HEK293 (cell line): ENCODE measurements around the gene ARL3.
A peak's percentile ranks its signal among the peaks of the same experiment; 100 is the strongest.

Experiments
- FEZF1 ChIP-seq: fragments of 450-650 bp; formaldehyde crosslinking; IDR thresholded peaks from 2 replicates; pipeline ENCODE4 v1.5.1; 2016; ENCODE audit warnings: missing biosample characterization, missing genetic modification characterization
- HIC1 ChIP-seq: fragments of 450-650 bp; formaldehyde crosslinking; IDR thresholded peaks from 2 replicates; pipeline ENCODE4 v1.5.1; 2016; ENCODE audit warnings: missing biosample characterization, missing genetic modification characterization
- HOXA7 ChIP-seq: sonication (generic); formaldehyde crosslinking; IDR thresholded peaks from 2 replicates; pipeline ENCODE4 v1.8.1; 2022; ENCODE audit warnings: missing genetic modification reagents, borderline replicate concordance
- MZF1 ChIP-seq: fragments of 450-650 bp; formaldehyde crosslinking; IDR thresholded peaks from 2 replicates; pipeline ENCODE4 v1.5.1; 2017; ENCODE audit warnings: missing biosample characterization, missing genetic modification characterization, borderline replicate concordance
- OVOL3 ChIP-seq: fragments of 450-650 bp; formaldehyde crosslinking; IDR thresholded peaks from 2 replicates; pipeline ENCODE4 v1.5.1; 2016; ENCODE audit warnings: missing biosample characterization, missing genetic modification characterization
- PATZ1 ChIP-seq: fragments of 450-650 bp; formaldehyde crosslinking; IDR thresholded peaks from 2 replicates; pipeline ENCODE4 v1.5.1; 2016; ENCODE audit warnings: missing biosample characterization, missing genetic modification characterization
- PRDM6 ChIP-seq: fragments of 450-650 bp; formaldehyde crosslinking; IDR thresholded peaks from 2 replicates; pipeline ENCODE4 v1.5.1; 2017; ENCODE audit warnings: missing biosample characterization, missing genetic modification characterization
- RBAK ChIP-seq: fragments of 450-650 bp; formaldehyde crosslinking; IDR thresholded peaks from 2 replicates; pipeline ENCODE4 v1.5.1; 2016; ENCODE audit warnings: missing biosample characterization, missing genetic modification characterization
- SCRT2 ChIP-seq: fragments of 450-650 bp; formaldehyde crosslinking; IDR thresholded peaks from 2 replicates; pipeline ENCODE4 v1.5.1; 2016; ENCODE audit warnings: missing biosample characterization, missing genetic modification characterization
- ZBTB17 ChIP-seq: fragments of 450-650 bp; formaldehyde crosslinking; IDR thresholded peaks from 2 replicates; pipeline ENCODE4 v1.5.1; 2016; ENCODE audit warnings: missing biosample characterization, missing genetic modification characterization
- ZNF148 ChIP-seq: fragments of 450-650 bp; formaldehyde crosslinking; IDR thresholded peaks from 2 replicates; pipeline ENCODE4 v1.5.0; 2017; ENCODE audit warnings: missing biosample characterization, missing genetic modification characterization, borderline replicate concordance
- ZNF175 ChIP-seq: fragments of 450-650 bp; formaldehyde crosslinking; IDR thresholded peaks from 2 replicates; pipeline ENCODE4 v1.5.1; 2016; ENCODE audit warnings: missing biosample characterization, missing genetic modification characterization
- ZNF221 ChIP-seq: fragments of 450-650 bp; formaldehyde crosslinking; IDR thresholded peaks from 2 replicates; pipeline ENCODE4 v1.5.1; 2017; ENCODE audit warnings: missing biosample characterization, missing genetic modification characterization, borderline replicate concordance
- ZNF248 ChIP-seq: fragments of 450-650 bp; formaldehyde crosslinking; IDR thresholded peaks from 2 replicates; pipeline ENCODE4 v1.5.1; 2017; ENCODE audit warnings: missing biosample characterization, missing genetic modification characterization
- ZNF398 ChIP-seq: fragments of 450-650 bp; formaldehyde crosslinking; IDR thresholded peaks from 2 replicates; pipeline ENCODE4 v1.5.1; 2017; ENCODE audit warnings: missing biosample characterization, missing genetic modification characterization
- ZNF404 ChIP-seq: fragments of 450-650 bp; formaldehyde crosslinking; IDR thresholded peaks from 2 replicates; pipeline ENCODE4 v1.5.1; 2017; ENCODE audit warnings: missing biosample characterization, missing genetic modification characterization
- ZNF449 ChIP-seq: fragments of 450-650 bp; formaldehyde crosslinking; IDR thresholded peaks from 2 replicates; pipeline ENCODE4 v1.5.1; 2017; ENCODE audit warnings: missing biosample characterization, mild to moderate bottlenecking, missing genetic modification characterization, moderate library complexity
- ZNF513 ChIP-seq: fragments of 450-650 bp; IDR thresholded peaks from 2 replicates; pipeline ENCODE4 v1.5.1; 2018; ENCODE audit warnings: missing biosample characterization, missing genetic modification characterization
- ZNF529 ChIP-seq: fragments of 450-650 bp; formaldehyde crosslinking; IDR thresholded peaks from 2 replicates; pipeline ENCODE4 v1.5.1; 2017; ENCODE audit warnings: missing genetic modification characterization, missing biosample characterization; ENCODE audit not compliant: insufficient replicate concordance
- ZNF610 ChIP-seq: fragments of 450-650 bp; formaldehyde crosslinking; IDR thresholded peaks from 2 replicates; pipeline ENCODE4 v1.5.1; 2016; ENCODE audit warnings: missing biosample characterization, missing genetic modification characterization, borderline replicate concordance
- ZNF658 ChIP-seq: fragments of 450-650 bp; formaldehyde crosslinking; IDR thresholded peaks from 2 replicates; pipeline ENCODE4; 2016; ENCODE audit warnings: missing biosample characterization, missing genetic modification characterization
- ZNF747 ChIP-seq: fragments of 450-650 bp; formaldehyde crosslinking; IDR thresholded peaks from 2 replicates; pipeline ENCODE4 v1.5.1; 2016; ENCODE audit warnings: missing biosample characterization, missing genetic modification characterization
- ZSCAN18 ChIP-seq: fragments of 450-650 bp; formaldehyde crosslinking; IDR thresholded peaks from 2 replicates; pipeline ENCODE4 v1.5.1; 2016; ENCODE audit warnings: missing biosample characterization, missing genetic modification characterization

Gene ARL3

GRCh38 chr10:102714621-102715455 is 641 bp upstream of the ARL3 start, which contains the start of gene SFXN2 (continued):
- TF ChIP-seq ZNF513 (tag by site-specific recombination), result no peak
- no peak for TF ChIP-seq ZNF175
- TF ChIP-seq ZNF449 (tag by site-specific recombination), result peak; percentile 72
- peak; percentile 92 for TF ChIP-seq ZBTB17 (tag by site-specific recombination)
- no peak for TF ChIP-seq HOXA7 (CRISPR knock-in tag)
- TF ChIP-seq ZNF398 (tag by site-specific recombination), result no peak
- TF ChIP-seq ZNF404, result no peak
- no peak for TF ChIP-seq ZNF747 (tag by site-specific recombination)
- peak; percentile 93 for TF ChIP-seq HIC1 (tag by site-specific recombination)
- no peak for TF ChIP-seq ZNF148
- no peak for TF ChIP-seq ZNF221 (tag by site-specific recombination)
- TF ChIP-seq MZF1, result peak; percentile 66
- TF ChIP-seq PRDM6, result no peak
- peak; percentile 66 for TF ChIP-seq PATZ1 (tag by site-specific recombination)
- TF ChIP-seq ZSCAN18 (tag by site-specific recombination), result no peak
- TF ChIP-seq ZNF658, result no peak
- TF ChIP-seq ZNF529 (tag by site-specific recombination), result no peak
- no peak for TF ChIP-seq RBAK
- TF ChIP-seq ZNF248 (tag by site-specific recombination), result no peak
- TF ChIP-seq SCRT2 (tag by site-specific recombination), result peak; percentile 84
- no peak for TF ChIP-seq FEZF1
- peak; percentile 81 for TF ChIP-seq ZNF610 (tag by site-specific recombination)
- TF ChIP-seq OVOL3 (tag by site-specific recombination), result peak; percentile 70; the same call in 1 of the 2 replicates
